Medulla oblongata (tissue), 1 donor: ENCODE data around the gene CAMKMT.
A peak's percentile ranks its signal among the peaks of the same experiment; 100 is the strongest.

ENCODE experiments used
- DNase-seq: peaks from one replicate; pipeline ENCODE4 v3.0.0-alpha.2; 2015; ENCODE audit errors: extremely low spot score

Gene CAMKMT

DNA sequence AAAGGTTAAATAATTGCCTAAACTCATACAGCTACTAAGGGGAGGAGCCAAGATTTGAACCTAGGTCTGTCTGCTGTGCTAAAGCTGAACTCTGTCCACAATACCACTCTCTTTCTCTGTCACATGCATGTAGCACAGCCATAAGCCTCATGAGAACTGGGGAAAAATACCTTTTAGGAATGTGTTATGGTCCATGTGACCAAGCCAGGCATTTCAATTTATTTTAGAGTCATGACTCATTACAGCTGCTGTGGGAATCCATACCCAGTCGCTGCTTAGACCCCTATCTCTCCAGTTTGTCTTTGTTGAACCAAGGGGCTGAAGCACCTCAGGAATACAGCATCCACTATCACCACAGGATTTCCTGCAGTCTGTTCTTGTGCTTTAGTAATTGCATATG, 379.8 kb downstream of the CAMKMT start:
- DNase-seq = no peak

DNA sequence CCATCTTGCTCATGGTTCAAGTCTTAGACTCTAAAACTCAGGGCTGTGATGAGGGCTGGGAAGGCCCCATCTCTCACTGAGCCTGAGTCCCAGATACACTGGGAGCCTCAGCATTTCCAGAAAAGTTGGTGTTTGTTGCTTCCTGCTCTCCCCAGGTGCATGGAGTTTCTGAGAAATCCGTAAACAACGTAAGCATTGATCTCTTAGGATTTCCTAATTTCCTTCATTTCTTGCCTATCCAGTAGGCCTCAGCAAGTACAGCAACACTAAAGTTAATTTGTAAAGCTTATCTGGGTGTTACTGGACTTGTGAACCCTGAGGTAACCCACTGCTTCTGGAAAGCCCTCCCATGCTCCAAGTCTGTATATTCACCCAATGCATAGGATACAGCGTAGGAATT, 380.3 kb downstream of the CAMKMT start:
- DNase-seq = no peak

GRCh38 chr2:44743473-44743872, 381.7 kb downstream of the CAMKMT start:
- no peak for DNase-seq

GRCh38 chr2:44744961-44745892, 383.5 kb downstream of the CAMKMT start:
- no peak for DNase-seq

DNA sequence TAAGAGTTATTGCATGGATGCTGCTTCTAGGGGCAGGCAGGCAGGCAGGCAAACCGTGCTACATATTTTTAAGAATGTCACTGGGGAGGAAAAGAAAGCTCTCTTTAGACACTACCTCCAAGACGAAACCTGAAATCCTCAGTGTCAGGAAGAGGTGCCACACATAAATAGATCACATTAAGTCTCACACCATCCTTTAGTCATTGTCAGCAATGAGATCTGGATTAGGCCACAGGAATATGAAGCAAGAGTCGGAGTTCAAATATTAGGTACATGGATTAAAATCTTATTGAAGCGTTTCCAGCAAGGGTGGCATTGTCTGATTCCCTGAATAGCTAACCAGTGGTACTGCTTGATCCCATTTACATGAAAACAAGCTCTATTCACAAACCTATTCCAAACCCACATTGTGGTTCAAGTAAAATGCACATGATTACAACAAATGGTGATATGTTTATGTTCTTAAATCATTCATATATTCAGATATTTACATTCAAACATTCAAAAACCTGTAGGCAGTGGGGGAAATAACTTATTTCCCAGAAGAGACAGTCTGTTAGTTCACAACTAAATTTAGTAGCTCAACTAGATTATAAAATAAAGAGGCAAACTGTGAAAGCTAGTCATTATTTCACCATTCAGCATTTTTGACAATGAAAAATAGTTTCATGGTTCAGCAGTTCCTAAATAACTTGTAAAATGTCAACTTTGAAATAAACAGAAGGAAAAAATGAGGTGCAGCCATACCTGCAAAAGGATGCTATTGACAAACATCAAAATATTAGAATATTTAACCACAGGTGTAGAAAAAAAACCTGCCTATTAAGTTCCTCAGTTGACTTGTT, 384.4 kb downstream of the CAMKMT start:
- DNase-seq = no peak

- DNase-seq = no peak
Measured at GRCh38 chr2:44746856-44747615, 385.3 kb downstream of the CAMKMT start.

GRCh38 chr2:44747794-44748193, 386.0 kb downstream of the CAMKMT start:
- no peak for DNase-seq

GRCh38 chr2:44751754-44752479, 390.2 kb downstream of the CAMKMT start:
- DNase-seq = no peak

GRCh38 chr2:44752761-44753160, 391.0 kb downstream of the CAMKMT start:
- no peak for DNase-seq

DNA sequence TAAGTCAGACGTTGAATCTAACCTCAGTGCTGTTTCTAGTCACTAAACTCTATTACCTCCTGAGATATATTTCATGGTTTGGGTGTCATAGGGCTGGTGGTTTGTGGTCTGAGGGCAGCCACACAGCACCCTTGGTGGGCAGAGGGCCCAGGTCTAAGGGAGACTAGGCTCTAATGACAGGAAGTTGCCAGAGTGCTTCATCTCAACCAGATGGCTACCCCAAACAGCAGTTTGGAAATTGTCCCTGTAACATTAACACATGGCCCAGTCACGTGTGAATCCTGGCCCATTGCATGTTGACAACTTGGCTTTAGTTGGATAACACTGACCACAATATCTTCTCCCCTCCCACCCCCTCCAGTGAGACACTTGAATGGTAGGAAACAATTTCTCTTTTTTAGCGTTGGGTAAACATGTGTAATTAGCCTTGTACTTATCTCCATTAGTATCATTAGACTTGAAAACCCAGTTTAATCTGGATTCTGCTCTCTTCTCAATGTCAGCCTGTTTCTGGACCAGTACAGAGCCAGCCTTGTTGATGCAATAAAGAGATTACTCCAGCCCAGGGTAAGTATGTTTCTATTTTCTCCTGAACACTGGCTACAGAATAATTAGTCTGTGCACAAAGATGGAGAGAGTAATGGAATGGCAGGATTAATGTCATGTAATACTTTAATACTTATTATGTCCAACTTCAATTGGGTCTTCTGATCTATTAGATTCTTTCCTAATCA, 392.0 kb downstream of the CAMKMT start:
- no peak for DNase-seq

DNA sequence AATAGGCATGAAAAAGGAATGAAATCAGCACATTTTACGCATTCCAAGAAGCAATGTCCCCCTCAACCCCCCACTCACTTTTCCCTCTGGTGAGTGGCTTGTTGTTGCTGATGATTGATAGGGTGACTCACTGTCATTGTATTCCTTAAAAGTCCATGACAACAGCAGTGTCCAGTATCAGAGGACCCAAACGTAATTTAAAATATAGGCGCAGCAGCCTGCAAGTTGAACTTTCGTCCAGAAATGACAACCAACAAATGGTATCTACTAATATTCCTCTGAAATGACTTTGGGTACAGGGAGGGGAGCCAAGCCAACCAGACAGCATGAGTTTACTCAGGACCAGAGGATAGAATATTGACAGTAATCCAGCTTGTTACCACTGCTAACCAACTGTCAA, 396.8 kb downstream of the CAMKMT start:
- no peak for DNase-seq

DNA sequence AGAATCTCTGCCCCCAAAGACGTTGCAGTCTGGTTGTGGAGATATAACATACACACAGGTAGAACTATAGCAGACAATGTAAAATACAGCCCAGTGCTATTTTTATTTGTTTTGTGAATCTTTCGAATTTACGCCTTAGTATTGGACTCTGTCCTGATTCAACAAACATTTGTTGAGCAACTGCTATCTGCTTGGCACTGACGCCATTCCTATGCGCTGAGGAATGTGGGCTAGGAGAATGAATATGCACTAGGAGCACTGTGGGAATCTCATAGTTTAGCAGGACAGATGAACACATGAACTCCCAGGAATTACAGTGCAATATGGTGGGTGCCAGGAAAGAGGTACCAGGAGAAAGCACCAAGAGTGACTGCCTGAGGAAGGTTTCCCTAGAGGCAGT, 398.1 kb downstream of the CAMKMT start:
- no peak for DNase-seq

DNA sequence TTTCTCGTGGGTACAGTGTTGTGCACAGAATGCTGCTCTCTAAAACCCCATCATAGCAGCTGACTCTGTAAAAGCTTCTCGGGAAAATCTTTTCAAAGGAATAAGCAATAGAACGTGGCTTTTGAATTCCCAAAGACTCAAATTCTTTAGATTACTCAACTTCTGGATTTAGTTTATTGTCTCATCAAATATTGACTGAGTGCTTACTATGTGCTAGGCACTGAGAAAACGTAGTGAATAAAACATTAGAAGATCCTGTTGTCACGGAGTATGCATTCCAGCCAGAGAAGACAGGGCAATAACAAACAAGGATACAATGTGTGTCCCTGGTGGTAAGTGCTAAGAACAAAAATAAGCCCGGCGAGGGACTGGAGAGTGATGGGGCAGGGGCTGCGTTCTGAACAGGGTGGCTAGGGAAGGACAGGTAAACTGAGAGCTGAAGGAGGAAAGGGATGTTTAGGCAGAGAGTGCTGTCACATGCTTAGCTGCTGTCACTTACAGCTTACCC, 401.6 kb downstream of the CAMKMT start:
- no peak for DNase-seq

DNA sequence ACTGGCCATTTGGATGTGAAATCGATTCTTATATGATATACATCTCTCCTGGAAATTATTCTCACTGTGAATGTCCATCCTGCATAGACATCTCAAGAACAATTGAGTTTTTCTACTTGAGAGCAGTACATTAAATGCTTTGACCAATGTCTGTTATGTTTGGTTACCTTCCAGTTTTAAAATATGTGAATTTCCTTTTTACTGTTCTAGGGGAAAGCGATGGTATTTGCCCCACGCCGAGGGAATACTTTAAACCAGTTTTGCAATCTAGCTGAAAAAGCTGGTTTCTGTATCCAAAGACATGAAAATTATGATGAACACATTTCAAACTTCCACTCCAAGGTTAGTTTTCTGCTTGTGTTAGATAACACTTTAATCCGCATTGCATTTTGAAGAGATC, 404.5 kb downstream of the CAMKMT start:
- DNase-seq = no peak

DNA sequence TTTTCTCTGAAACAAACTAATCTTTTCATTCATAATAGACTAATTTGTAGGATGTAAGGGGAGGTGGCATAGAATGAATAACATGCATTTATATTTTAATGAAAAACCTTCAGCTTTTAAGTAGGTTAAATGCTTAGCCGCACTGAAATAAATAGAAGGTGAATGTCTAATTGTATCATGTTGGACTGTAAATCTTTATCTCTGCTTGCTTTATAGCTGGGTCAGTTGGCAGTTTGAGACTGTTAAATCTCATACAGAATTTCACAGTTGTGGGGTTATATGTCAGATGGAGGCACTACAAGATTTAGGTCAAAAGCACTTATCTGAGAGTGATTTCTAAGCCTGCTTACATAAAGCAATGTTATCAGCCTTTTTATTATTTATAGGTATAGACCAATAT, 405.0 kb downstream of the CAMKMT start:
- no peak for DNase-seq

DNA sequence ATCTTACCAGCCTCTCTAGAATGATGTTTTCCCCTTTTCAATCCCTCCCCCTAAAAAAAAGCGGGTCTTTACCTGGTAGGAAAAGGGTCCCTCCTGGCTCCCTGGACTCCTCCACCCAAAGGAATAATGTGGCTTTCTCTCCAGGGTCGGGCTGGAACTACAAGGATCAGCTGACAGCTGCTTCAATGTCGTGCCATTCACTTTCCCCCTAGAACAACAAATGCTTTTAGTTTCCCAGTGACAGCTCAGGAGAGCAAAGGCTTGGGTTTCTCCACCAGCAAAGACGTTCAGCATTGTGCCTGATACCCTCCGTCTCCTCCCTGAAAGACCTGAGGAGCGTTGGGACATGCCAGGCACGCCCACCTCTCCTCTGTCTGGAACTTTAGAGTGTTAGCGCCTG, 405.9 kb downstream of the CAMKMT start:
- DNase-seq = peak; percentile 45

DNA sequence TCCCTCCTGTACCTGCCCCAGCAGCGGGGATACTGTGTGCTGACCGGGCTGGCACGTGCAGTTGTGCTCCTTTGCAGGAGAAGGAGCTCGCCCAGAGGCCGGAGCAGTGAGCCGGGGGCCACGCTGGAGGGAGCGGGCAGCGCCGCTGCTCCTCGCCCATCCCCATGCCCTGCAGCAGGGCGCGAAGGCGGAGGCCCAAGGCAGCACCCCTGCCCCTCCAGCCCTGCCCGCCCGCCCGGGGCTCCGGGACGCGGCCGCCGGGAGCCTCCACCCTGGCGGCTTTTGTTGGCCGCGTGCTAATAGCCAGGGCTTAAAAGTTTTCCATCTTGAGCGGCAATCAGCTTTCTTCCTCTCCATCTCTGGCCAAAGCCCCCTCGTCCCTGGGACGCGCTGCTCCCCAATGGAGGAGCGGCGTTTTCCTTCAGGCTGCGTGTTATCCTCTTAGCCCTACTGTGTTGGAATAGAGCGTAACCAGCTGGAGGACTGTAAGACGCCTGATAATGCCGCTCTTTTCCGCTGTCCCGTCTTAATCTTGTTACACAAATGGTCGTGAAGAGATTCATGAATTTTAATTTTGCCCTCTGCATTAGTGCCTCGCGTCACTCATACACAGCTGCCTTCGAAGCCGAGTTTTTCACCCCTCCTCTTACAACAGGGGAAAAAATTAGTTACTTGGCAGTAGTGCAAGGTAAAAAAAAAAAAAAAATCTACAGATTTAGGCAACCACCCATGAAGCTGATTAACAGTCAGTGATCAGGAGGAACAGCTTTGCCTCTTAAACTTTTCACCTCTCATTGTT, 406.9 kb downstream of the CAMKMT start:
- no peak for DNase-seq

- no peak for DNase-seq
Measured at GRCh38 chr2:44769349-44770011, 407.7 kb downstream of the CAMKMT start.
